Transverse colon (tissue), 4 donors: ENCODE measurements around the gene FANCC. TPM values are rescaled to one million over a fixed set of nuclear protein-coding genes. Genes with fewer than 3 reads are reported as not detected.

Experiments used
- DNase-seq: peaks from one replicate; pipeline ENCODE4 v3.0.0-alpha.2; 2019
- H3K27ac ChIP-seq, 4 donors: fragments of 200-600 bp; sonication (generic); 2 replicates each; pipeline ENCODE4 v1.5.1; 2016 to 2018; ENCODE audit warnings: inconsistent platforms in 4 of 4
- H3K27me3 ChIP-seq: fragments of 200-600 bp; sonication (generic); 2 replicates; pipeline ENCODE4 v1.5.1; 2017; ENCODE audit warnings: inconsistent platforms
- H3K36me3 ChIP-seq, 4 donors: fragments of 200-600 bp; sonication (generic); 2 replicates each; pipeline ENCODE4 v1.5.1; 2017 to 2019; ENCODE audit warnings: inconsistent platforms in 4 of 4
- H3K4me1 ChIP-seq, 4 donors: fragments of 200-600 bp; sonication (generic); 2 replicates each; pipeline ENCODE4 v1.5.1; 2017 to 2020; ENCODE audit warnings: inconsistent platforms in 4 of 4
- H3K4me3 ChIP-seq, 4 donors: fragments of 200-600 bp; sonication (generic); 1 replicate in 1 of 4; 2 replicates in 3 of 4; pipeline versions ENCODE4 v1.5.1 to v1.6.1; 2017 to 2019; ENCODE audit warnings: inconsistent platforms in 4 of 4
- H3K9me3 ChIP-seq, 2 donors: fragments of 200-600 bp; sonication (generic); 2 replicates each; pipeline ENCODE4 v1.5.1; 2017 to 2019; ENCODE audit warnings: inconsistent platforms in 2 of 2
- CTCF ChIP-seq, 5 experiments: fragments of 200-600 bp in 3 of 5; fragments of 450-650 bp in 2 of 5; sonication (generic) in 3 of 5; IDR thresholded peaks; 1 replicate in 2 of 5; 2 replicates in 3 of 5; pipeline ENCODE4 v1.5.1; 2016 to 2017; ENCODE audit warnings: antibody characterized with exemption in 5 of 5, inconsistent platforms in 3 of 5, mild to moderate bottlenecking in 2 of 5, moderate library complexity in 1 of 5
- EP300 ChIP-seq: sonication (generic); formaldehyde crosslinking; IDR thresholded peaks from one replicate; pipeline ENCODE4 v1.6.1; 2017; ENCODE audit warnings: antibody characterized with exemption, low read depth
- POLR2A ChIP-seq: fragments of 450-650 bp; IDR thresholded peaks from one replicate; pipeline ENCODE4 v1.6.1; 2016; ENCODE audit warnings: antibody characterized with exemption, mild to moderate bottlenecking, moderate library complexity
- POLR2AphosphoS5 ChIP-seq, 3 donors: sonication (generic); formaldehyde crosslinking; IDR thresholded peaks; one replicate each; pipeline ENCODE4 v1.6.1; 2016; ENCODE audit warnings: antibody characterized with exemption in 3 of 3
- WGBS, 2 donors: methylation state at CpG; one replicate each; pipeline ENCODE4 v1.1.5; 2018; ENCODE audit warnings: low coverage in 1 of 2; 5-methylcytosine and 5-hydroxymethylcytosine counted together
- in situ Hi-C, 4 donors: fragments of 200-750 bp; cut with MboI; loops; one replicate each; pipeline versions ENCODE4 v1.15.0 to v1.15.1; 2017; ENCODE audit warnings: low sequenced_read_pairs in 3 of 4, low pct_ligation_motif_present in 1 of 4, low pct_unique_long_range_greater_than_20kb in 1 of 4
- intact Hi-C: fragments of 100-400 bp; cut with DNase I; formaldehyde crosslinking; loops from one replicate; pipeline ENCODE4 v1.15.1; 2023; ENCODE audit warnings: low total_unique reads
- total RNA-seq, 4 donors: library from RNA; depleted of rRNA; stranded (reverse); fragments of >200 nt; gene quantifications; one replicate each; pipeline ENCODE4 v1.1.0, GENCODE V29; 2016

The FANCC gene
- total RNA-seq, 4 donors from 2014 or later: 4.0 to 10.3 (median 9.5) TPM

- no peak for TF ChIP-seq CTCF (IDR thresholded peaks at IDR 0.05)
- no peak for TF ChIP-seq POLR2AphosphoS5 (IDR thresholded peaks at IDR 0.05)
- TF ChIP-seq EP300: no peak
- no peak for TF ChIP-seq POLR2A
- peak overlapping the region; percentile 83 to 92 (median 90) for H3K27ac ChIP-seq
- peaks cover 30 to 66% (median 55%) of the 10 kb centered on the region in 4 donors for H3K4me1 ChIP-seq
- in situ Hi-C loops (no loop called here), intact Hi-C loops (no loop called here)
- no peaks in the 10 kb centered on the region for H3K27me3 ChIP-seq
- no peak overlapping the region for H3K4me3 ChIP-seq
- H3K9me3 ChIP-seq: no peaks in the 10 kb centered on the region
- 85 to 89% methylated on average over 7 to 16 of the region's 16 CpGs for WGBS, 2 donors
- no peak for DNase-seq
- no peaks in the 10 kb centered on the region for H3K36me3 ChIP-seq
Observed at GRCh38 chr9:95093586-95093985, 223.9 kb downstream of the FANCC start.

GRCh38 chr9:95092262-95093072 lies 225.0 kb downstream of the FANCC start:
- in situ Hi-C loops: no loop called here
- no peaks in the 10 kb centered on the region for H3K27me3 ChIP-seq
- no peak overlapping the region for H3K4me3 ChIP-seq
- H3K9me3 ChIP-seq: no peaks in the 10 kb centered on the region
- TF ChIP-seq EP300: no peak
- peak; percentile 25 for TF ChIP-seq POLR2A
- peak in 2 of 3 donors; percentile 28 to 53 for TF ChIP-seq POLR2AphosphoS5 (IDR thresholded peaks at IDR 0.05)
- TF ChIP-seq CTCF (IDR thresholded peaks at IDR 0.05): no peak
- peak overlapping the region; percentile 83 to 92 (median 90) for H3K27ac ChIP-seq
- 27 to 29% methylated on average over 9 to 17 of the region's 19 CpGs for WGBS, 2 donors
- peak; percentile 57 for DNase-seq
- intact Hi-C loops: no loop called here
- peaks cover 30 to 77% (median 60%) of the 10 kb centered on the region in 4 donors for H3K4me1 ChIP-seq
- no peaks in the 10 kb centered on the region for H3K36me3 ChIP-seq

GRCh38 chr9:95091601-95092261 lies 225.8 kb downstream of the FANCC start:
- H3K4me3 ChIP-seq: no peak overlapping the region

More at GRCh38 chr9:95091601-95092261, 225.8 kb downstream of the FANCC start:
- intact Hi-C loops: no loop called here
- TF ChIP-seq POLR2AphosphoS5 (IDR thresholded peaks at IDR 0.05): no peak
- TF ChIP-seq CTCF (IDR thresholded peaks at IDR 0.05): no peak
- no peak for TF ChIP-seq EP300
- no peak for TF ChIP-seq POLR2A
- Histone ChIP-seq H3K27ac (peak overlapping the region; percentile 83 to 92 (median 90)), H3K27me3 (no peaks in the 10 kb centered on the region), H3K36me3 (peaks cover 0 to 4% (median 0%) of the 10 kb centered on the region in 4 donors), H3K4me1 (peaks cover 30 to 79% (median 60%) of the 10 kb centered on the region in 4 donors), H3K9me3 (no peaks in the 10 kb centered on the region)
- no peak for DNase-seq
- in situ Hi-C loops: no loop called here
- 38% methylated on average over 12 of the region's 12 CpGs; no CpG with 5 or more reads in 1 of the 2 donors for WGBS, 2 donors
